ENCODE measurements around the gene MACF1.

DNA sequence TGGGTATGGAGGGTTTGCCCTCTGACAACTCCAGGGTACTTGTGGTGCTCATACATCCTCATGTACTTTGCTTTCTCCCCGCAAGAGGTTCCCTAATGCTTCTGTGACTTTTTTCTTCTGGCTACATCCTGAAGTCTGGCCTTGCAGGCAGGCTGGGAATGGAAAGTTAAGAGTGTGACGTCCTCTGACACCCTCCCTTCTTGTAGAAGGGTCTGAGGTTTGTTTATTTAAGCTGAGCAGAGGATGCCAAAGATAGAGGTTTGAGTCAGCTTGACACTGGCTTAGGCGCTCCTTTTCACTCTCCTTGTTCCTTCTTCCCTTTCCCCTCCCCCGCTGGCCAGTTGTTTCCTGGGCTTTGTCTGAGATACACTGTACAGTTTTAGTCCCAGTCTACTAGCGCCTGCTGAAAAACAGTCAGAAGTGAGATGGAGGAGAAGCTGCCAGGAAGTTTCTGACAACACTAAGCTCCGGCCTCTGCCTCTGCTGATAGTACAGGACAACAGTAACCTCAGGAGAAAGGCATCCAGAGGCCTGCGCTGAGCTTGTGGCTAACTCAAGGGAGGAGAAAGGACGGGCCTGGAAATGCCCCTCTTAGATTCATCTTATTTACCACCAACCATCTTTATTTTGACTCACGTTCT lies at the start of gene MACF1:
- peak in 4 of 6 experiments; percentile 41 to 61 (median 52) for TF ChIP-seq CTCF (IDR thresholded peaks at IDR 0.05)
- no peak for TF ChIP-seq EP300 (IDR thresholded peaks at IDR 0.05)
